ENCODE results near the gene USP53. TPM values are rescaled to one million over a fixed set of nuclear protein-coding genes. Genes with fewer than 3 reads are reported as not detected.

USP53 gene
- total and polyA plus RNA-seq, 9 of the 15 experiments (the other 6 are each of a cell fraction or from before 2014, with no cell fraction given): 2.9 to 9.6 (median 8.3) TPM

GRCh38 chr4:119242417-119242816 is 29.9 kb downstream of the USP53 start:
- FAIRE-seq (no peak), ATAC-seq (no peak), DNase-seq (ENCODE audit: extremely low read depth in 1 of 4, low spot score in 3 of 4) (no peak)
- H3K4me1 ChIP-seq (replicated peaks in 1 of 2; ENCODE audit: control insufficient read depth in 2 of 2, insufficient read depth in 2 of 2, low read length in 2 of 2): peaks cover 0 to 5% of the 10 kb centered on the region in 2 experiments; a peak in 2 of 5 replicates
- H3K27ac ChIP-seq (ENCODE audit: extremely low read depth, low read depth, low read length): no peak overlapping the region
- H3K4me3 ChIP-seq: no peak overlapping the region
- no peak overlapping the region for H3K4me2 ChIP-seq (ENCODE audit: insufficient read depth, low read length)
- H4K20me1 ChIP-seq (replicated peaks; ENCODE audit: control insufficient read depth, insufficient read depth, low read length): no peaks in the 10 kb centered on the region
- no peak overlapping the region for H3K9ac ChIP-seq (ENCODE audit: insufficient read depth in 1 of 2, low read depth in 2 of 2, low read length in 2 of 2)
- ChIA-PET POLR2A (no interaction called here), CTCF (ENCODE audit: low intra/inter-chr PET ratio) (no interaction called here)
- no peaks in the 10 kb centered on the region for H3K79me2 ChIP-seq (ENCODE audit: control insufficient read depth, insufficient read depth, low read length)
- H3K9me1 ChIP-seq (ENCODE audit: control insufficient read depth, insufficient read depth, low read length): no peaks in the 10 kb centered on the region
- TF ChIP-seq SMARCA5 (IDR thresholded peaks at IDR 0.05): no peak
- no peak for TF ChIP-seq MNT (conservative IDR thresholded peaks at IDR 0.05)
- no peak for TF ChIP-seq HDAC2 (IDR thresholded peaks at IDR 0.05)
- no peak for TF ChIP-seq GATAD2A (IDR thresholded peaks at IDR 0.05)
- TF ChIP-seq ZNF263 (CRISPR knock-in tag; IDR thresholded peaks at IDR 0.05; ENCODE audit: borderline replicate concordance): no peak
- no peak for TF ChIP-seq PYGO2 (tag; IDR thresholded peaks at IDR 0.05)
- no peak for TF ChIP-seq DDX20 (tag; IDR thresholded peaks at IDR 0.05; ENCODE audit: low read depth)
- no peak for TF ChIP-seq ZNF699 (CRISPR knock-in tag; IDR thresholded peaks at IDR 0.05; ENCODE audit: insufficient replicate concordance)
- TF ChIP-seq ZFP91 (CRISPR knock-in tag; IDR thresholded peaks at IDR 0.05): no peak
- TF ChIP-seq ZNF384 (IDR thresholded peaks at IDR 0.05; ENCODE audit: low read depth, low read length): no peak
- no peak for TF ChIP-seq FOXP1 (CRISPR knock-in tag; IDR thresholded peaks at IDR 0.05)
- no peak for TF ChIP-seq POLR2G (IDR thresholded peaks at IDR 0.05; ENCODE audit: low read depth, low read length)
- no peak for TF ChIP-seq IRF2 (CRISPR knock-in tag; IDR thresholded peaks at IDR 0.05)
- no peak for TF ChIP-seq ELK1 (CRISPR knock-in tag; IDR thresholded peaks at IDR 0.05)
- no peak for TF ChIP-seq ZBTB12 (CRISPR knock-in tag; IDR thresholded peaks at IDR 0.05)
- no peak for TF ChIP-seq ZEB2 (IDR thresholded peaks at IDR 0.05)
- no peak for TF ChIP-seq EWSR1 (IDR thresholded peaks at IDR 0.05; ENCODE audit: borderline replicate concordance, low read depth, partially characterized antibody)
- no peaks in the 10 kb centered on the region for H3K27me3 ChIP-seq (ENCODE audit: control insufficient read depth in 2 of 2, insufficient read depth in 2 of 2, low read length in 2 of 2)
- intact Hi-C loops (cut with micrococcal nuclease) (no loop called here), in situ Hi-C loops (cut with MboI) (no loop called here)
- H3K9me3 ChIP-seq (replicated peaks; ENCODE audit: control insufficient read depth, insufficient read depth, low read depth, low read length): no peaks in the 10 kb centered on the region
- no peak overlapping the region for H2AFZ ChIP-seq (ENCODE audit: low read depth, low read length)
- no TSS peak for BruUV-seq (replicated peaks)
- H3K36me3 ChIP-seq (ENCODE audit: control insufficient read depth, insufficient read depth, low read length): peaks cover 8% of the 10 kb centered on the region; the same call in 1 of the 3 replicates
- WGBS (ENCODE audit: insufficient coverage, low coverage, missing lambda C conversion rate): 29% methylated on average over 1 of the region's 1 CpG
